Caco-2 (cell line): Measurements from ENCODE around the gene CDK14. TPM values are rescaled to one million over a fixed set of nuclear protein-coding genes. Genes with fewer than 3 reads are reported as not detected.

Experiments used
- BruUV-seq: library from RNA; stranded (reverse); fragments of 400-500 nt; replicated peaks from 2 replicates; lab custom pipeline; 2021; lab: Mats Ljungman, UMichigan
- CTCF ChIA-PET: fragments of 300-600 bp; sonication (Branson Sonifier 250); formaldehyde crosslinking; loops from one replicate; lab custom pipeline; 2022; ENCODE audit warnings: antibody characterized with exemption; lab: Charles Lee
- POLR2A ChIA-PET: fragments of 300-600 bp; sonication (Branson Sonifier 250); formaldehyde crosslinking; loops from one replicate; lab custom pipeline; 2022; ENCODE audit warnings: antibody characterized with exemption; lab: Charles Lee
- DNase-seq, 2 experiments: peaks; one replicate each; pipeline versions ENCODE4 v3.0.0 to v3.0.0-alpha.2; 2020 to 2022
- H3K27me3 ChIP-seq: replicated peaks from 2 replicates; pipeline ENCODE4 v1.6.0; 2011; ENCODE audit warnings: low read length; ENCODE audit not compliant: control insufficient read depth, insufficient read depth
- H3K36me3 ChIP-seq: 2 replicates; pipeline ENCODE4 v1.5.1; 2011; ENCODE audit warnings: low read length; ENCODE audit not compliant: control insufficient read depth, insufficient read depth
- H3K4me1 ChIP-seq: fragments of 250-450 bp; sonication (Bioruptor Pico); 2 replicates; pipeline ENCODE4 v1.5.1; 2020; ENCODE audit warnings: mild to moderate bottlenecking
- H3K4me3 ChIP-seq: 2 replicates; pipeline ENCODE4 v1.5.1; 2011; ENCODE audit warnings: low read depth, mild to moderate bottlenecking, control low read depth, low read length
- H3K9me3 ChIP-seq: fragments of 250-450 bp; sonication (Bioruptor Pico); 2 replicates; pipeline ENCODE4 v1.5.1; 2020; ENCODE audit warnings: mild to moderate bottlenecking, moderate library complexity
- H3K27ac Mint-ChIP-seq: one replicate; pipeline ENCODE4 v1.8.0; 2022; ENCODE audit warnings: mixed read lengths; ENCODE audit not compliant: unreplicated experiment
- H3K27me3 Mint-ChIP-seq: one replicate; pipeline ENCODE4 v1.8.0; 2022; ENCODE audit warnings: mixed read lengths; ENCODE audit not compliant: insufficient read depth, unreplicated experiment
- H3K36me3 Mint-ChIP-seq: one replicate; pipeline ENCODE4 v1.8.0; 2022; ENCODE audit warnings: mild to moderate bottlenecking, mixed read lengths; ENCODE audit not compliant: insufficient read depth, unreplicated experiment
- H3K4me1 Mint-ChIP-seq: one replicate; pipeline ENCODE4 v1.8.0; 2022; ENCODE audit warnings: low read depth, mixed read lengths; ENCODE audit not compliant: unreplicated experiment
- H3K4me3 Mint-ChIP-seq: one replicate; pipeline ENCODE4 v1.8.0; 2022; ENCODE audit warnings: mild to moderate bottlenecking, moderate library complexity, mixed read lengths; ENCODE audit not compliant: unreplicated experiment
- H3K9me3 Mint-ChIP-seq: one replicate; pipeline ENCODE4 v1.8.0; 2022; ENCODE audit warnings: mixed read lengths; ENCODE audit not compliant: unreplicated experiment
- intact Hi-C: fragments of 100-400 bp; cut with micrococcal nuclease; formaldehyde crosslinking; loops from one replicate; pipeline ENCODE4 v1.10.0; 2022; ENCODE audit not compliant: unreplicated experiment
- total RNA-seq: library from RNA; stranded (reverse); gene quantifications from 2 replicates; pipeline ENCODE4 v1.2.3, GENCODE V29; 2022
- TF ChIP-seq, protein P1 (sequence below), 2 experiments: fragments of 200-600 bp in 1 of 2; IDR thresholded peaks; 1 replicate in 1 of 2; 2 replicates in 1 of 2; pipeline versions ENCODE4 v1.5.1 to v1.8.0; 2011 to 2022; ENCODE audit warnings: antibody characterized with exemption in 1 of 2, control low read depth in 1 of 2, inconsistent platforms in 1 of 2, low read depth in 1 of 2, low read length in 1 of 2, mild to moderate bottlenecking in 1 of 2, moderate library complexity in 1 of 2; ENCODE audit not compliant: insufficient read depth in 1 of 2, severe bottlenecking in 1 of 2, unreplicated experiment in 1 of 2

CDK14 gene
- total RNA-seq, 1 experiment from 2014 or later: 18.2 TPM

DNA sequence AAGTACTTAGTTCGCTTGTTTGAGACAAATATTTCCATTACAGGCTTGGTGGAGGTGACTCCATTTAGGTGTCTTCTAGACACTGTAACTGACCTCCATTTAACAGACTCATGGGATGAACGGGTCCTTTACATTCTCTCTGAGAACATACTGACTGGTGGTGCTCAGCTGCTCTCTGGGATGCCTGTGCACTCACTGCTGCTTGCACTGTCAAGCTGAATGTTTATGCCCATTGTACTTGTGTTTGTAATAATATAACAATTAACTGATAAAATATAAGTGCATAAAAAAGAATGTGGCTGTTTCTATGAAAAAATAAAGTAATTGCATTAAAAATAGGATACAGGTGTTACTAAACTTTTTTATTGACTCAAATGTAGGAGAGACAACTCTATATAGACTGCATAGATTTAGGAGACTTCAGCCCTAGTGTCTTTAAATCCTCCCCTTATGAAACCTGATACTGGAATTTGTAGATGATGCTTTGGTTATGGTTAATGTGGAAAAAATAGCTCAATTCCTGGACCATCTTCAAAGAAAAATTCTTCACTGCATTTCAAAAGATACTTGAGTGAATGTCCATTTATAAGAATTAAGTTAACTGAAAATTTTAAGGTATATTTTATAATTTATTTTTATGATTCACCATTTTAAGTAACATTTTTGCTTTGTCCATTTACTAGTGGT, 85.4 kb downstream of the CDK14 start:
- BruUV-seq: no TSS peak
- intact Hi-C loops: loop anchor here (10.0 kb wide), 1 partner anchor 243 kb away; no protein-coding TSS in a partner anchor
- ChIA-PET POLR2A (no interaction called here), CTCF (no interaction called here)
- Histone ChIP-seq H3K4me1 (no peaks in the 10 kb centered on the region), H3K4me3 (no peak overlapping the region), H3K36me3 (no peaks in the 10 kb centered on the region), H3K27me3 (no peaks in the 10 kb centered on the region), H3K9me3 (no peaks in the 10 kb centered on the region)
- no peaks in the 10 kb centered on the region for H3K9me3 Mint-ChIP-seq
- peaks cover 8% of the 10 kb centered on the region for H3K4me1 Mint-ChIP-seq
- TF ChIP-seq, protein P1, sequence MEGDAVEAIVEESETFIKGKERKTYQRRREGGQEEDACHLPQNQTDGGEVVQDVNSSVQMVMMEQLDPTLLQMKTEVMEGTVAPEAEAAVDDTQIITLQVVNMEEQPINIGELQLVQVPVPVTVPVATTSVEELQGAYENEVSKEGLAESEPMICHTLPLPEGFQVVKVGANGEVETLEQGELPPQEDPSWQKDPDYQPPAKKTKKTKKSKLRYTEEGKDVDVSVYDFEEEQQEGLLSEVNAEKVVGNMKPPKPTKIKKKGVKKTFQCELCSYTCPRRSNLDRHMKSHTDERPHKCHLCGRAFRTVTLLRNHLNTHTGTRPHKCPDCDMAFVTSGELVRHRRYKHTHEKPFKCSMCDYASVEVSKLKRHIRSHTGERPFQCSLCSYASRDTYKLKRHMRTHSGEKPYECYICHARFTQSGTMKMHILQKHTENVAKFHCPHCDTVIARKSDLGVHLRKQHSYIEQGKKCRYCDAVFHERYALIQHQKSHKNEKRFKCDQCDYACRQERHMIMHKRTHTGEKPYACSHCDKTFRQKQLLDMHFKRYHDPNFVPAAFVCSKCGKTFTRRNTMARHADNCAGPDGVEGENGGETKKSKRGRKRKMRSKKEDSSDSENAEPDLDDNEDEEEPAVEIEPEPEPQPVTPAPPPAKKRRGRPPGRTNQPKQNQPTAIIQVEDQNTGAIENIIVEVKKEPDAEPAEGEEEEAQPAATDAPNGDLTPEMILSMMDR (IDR thresholded peaks at IDR 0.05; ENCODE audit: insufficient read depth in 1 of 2, low read depth in 1 of 2, low read length in 1 of 2, severe bottlenecking in 1 of 2, unreplicated experiment in 1 of 2): no peak
- H3K27ac Mint-ChIP-seq: no peak overlapping the region
- DNase-seq: no peak
- H3K27me3 Mint-ChIP-seq: no peaks in the 10 kb centered on the region
- H3K4me3 Mint-ChIP-seq: no peak overlapping the region
- H3K36me3 Mint-ChIP-seq: no peaks in the 10 kb centered on the region

DNA sequence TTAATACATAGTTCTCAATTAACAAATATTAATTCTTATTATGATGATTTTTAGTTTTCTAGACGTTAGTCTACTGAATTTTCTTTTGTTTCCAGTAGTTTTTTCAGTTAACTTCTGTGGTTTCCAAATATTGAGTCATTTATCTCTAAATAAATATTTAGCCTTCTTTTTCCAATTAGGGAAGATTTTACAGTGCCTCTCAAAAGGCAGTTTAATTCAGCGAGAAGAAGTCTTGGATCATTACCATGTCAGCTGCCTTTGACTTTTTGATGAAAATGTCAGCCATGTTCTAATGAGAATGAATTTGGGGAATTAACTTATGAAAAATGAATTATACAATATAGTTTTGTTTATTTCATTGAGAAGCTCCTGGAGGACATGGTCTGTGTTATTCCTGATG, 90.0 kb downstream of the CDK14 start:
- Mint-ChIP-seq H3K36me3 (no peaks in the 10 kb centered on the region), H3K4me3 (no peak overlapping the region), H3K27me3 (no peaks in the 10 kb centered on the region), H3K4me1 (peaks cover 10% of the 10 kb centered on the region), H3K27ac (no peak overlapping the region), H3K9me3 (no peaks in the 10 kb centered on the region)
- no peak for DNase-seq
- Histone ChIP-seq H3K27me3 (no peaks in the 10 kb centered on the region), H3K4me3 (no peak overlapping the region), H3K9me3 (no peaks in the 10 kb centered on the region), H3K36me3 (no peaks in the 10 kb centered on the region), H3K4me1 (peaks cover 13% of the 10 kb centered on the region; the same call in 1 of the 2 replicates)
- POLR2A ChIA-PET: no interaction called here
- TF ChIP-seq, protein P1 (IDR thresholded peaks at IDR 0.05; ENCODE audit: insufficient read depth in 1 of 2, low read depth in 1 of 2, low read length in 1 of 2, severe bottlenecking in 1 of 2, unreplicated experiment in 1 of 2): no peak
- intact Hi-C loops: loop anchor here (10.0 kb wide), 1 partner anchor 239 kb away; no protein-coding TSS in a partner anchor
- CTCF ChIA-PET: no interaction called here
- BruUV-seq: no TSS peak

DNA sequence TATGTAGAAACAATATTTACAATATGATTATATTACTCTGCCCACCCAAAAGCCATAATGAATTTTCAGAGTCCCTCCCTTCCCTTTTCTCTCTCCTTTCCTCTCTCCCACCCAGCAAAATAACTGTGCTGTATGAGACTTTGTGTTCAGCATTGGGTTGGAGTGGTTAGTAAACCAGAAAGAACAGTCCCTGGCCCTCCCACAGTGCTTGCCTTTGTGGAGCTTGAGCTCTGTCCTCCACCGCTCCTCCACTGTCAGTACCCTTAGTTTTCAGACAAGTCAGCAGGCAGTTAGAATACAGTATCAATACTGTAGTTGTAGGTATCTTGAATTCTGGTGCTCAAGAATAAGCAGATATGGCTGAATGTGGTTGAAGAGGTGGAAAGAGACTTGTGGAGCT, 92.7 kb downstream of the CDK14 start:
- H3K4me1 Mint-ChIP-seq: peaks cover 19% of the 10 kb centered on the region
- TF ChIP-seq, protein P1 (IDR thresholded peaks at IDR 0.05; ENCODE audit: insufficient read depth in 1 of 2, low read depth in 1 of 2, low read length in 1 of 2, severe bottlenecking in 1 of 2, unreplicated experiment in 1 of 2): no peak
- H3K9me3 ChIP-seq: no peaks in the 10 kb centered on the region
- no TSS peak for BruUV-seq
- intact Hi-C loops: loop anchor here (10.0 kb wide), 1 partner anchor 236 kb away; no protein-coding TSS in a partner anchor
- H3K4me3 ChIP-seq: no peak overlapping the region
- no peaks in the 10 kb centered on the region for H3K27me3 Mint-ChIP-seq
- no peaks in the 10 kb centered on the region for H3K36me3 Mint-ChIP-seq
- ChIA-PET CTCF (interaction anchor here (1.0 kb wide), 1 partner anchor 240 kb away, joined by 4 read pairs; no protein-coding TSS in a partner anchor), POLR2A (no interaction called here)
- H3K4me3 Mint-ChIP-seq: no peak overlapping the region
- H3K9me3 Mint-ChIP-seq: no peaks in the 10 kb centered on the region
- no peaks in the 10 kb centered on the region for H3K27me3 ChIP-seq
- no peak overlapping the region for H3K27ac Mint-ChIP-seq
- DNase-seq: no peak
- no peaks in the 10 kb centered on the region for H3K36me3 ChIP-seq
- peaks cover 28% of the 10 kb centered on the region for H3K4me1 ChIP-seq
